Activated CD8-positive, alpha-beta memory T cell treated with anti-CD3 and anti-CD28 coated beads, Interleukin-2, amount 10 ng/mL, durations not matched to agents 7 days and 5 days (primary cell): Measurements from ENCODE around the gene ATP1A1. TPM values are rescaled to one million over a fixed set of nuclear protein-coding genes. Genes with fewer than 3 reads are reported as not detected.

Experiments used
- ATAC-seq: fragments of 150-1000 bp; cut with Tn5 transposase; one replicate; pipeline ENCODE4 v1.10.0; 2021; ENCODE audit warnings: moderate library complexity
- CTCF ChIA-PET: fragments of 350-600 bp; sonication (Branson Sonifier 250); formaldehyde crosslinking; loops from one replicate; lab custom pipeline; 2021; ENCODE audit warnings: antibody characterized with exemption; lab: Charles Lee
- DNase-seq: peaks from one replicate; pipeline ENCODE4 v3.0.0-alpha.2; 2020
- H3K27ac Mint-ChIP-seq: one replicate; pipeline ENCODE4 v1.8.0; 2021; ENCODE audit warnings: mild to moderate bottlenecking, mixed read lengths
- H3K27me3 Mint-ChIP-seq: one replicate; pipeline ENCODE4 v1.8.0; 2021; ENCODE audit warnings: mixed read lengths
- H3K36me3 Mint-ChIP-seq: one replicate; pipeline ENCODE4 v1.8.0; 2021; ENCODE audit warnings: mild to moderate bottlenecking, mixed read lengths
- H3K4me1 Mint-ChIP-seq: one replicate; pipeline ENCODE4 v1.8.0; 2021; ENCODE audit warnings: mixed read lengths
- H3K4me3 Mint-ChIP-seq: one replicate; pipeline ENCODE4 v1.8.0; 2021; ENCODE audit warnings: mild to moderate bottlenecking, moderate library complexity, mixed read lengths
- H3K9me3 Mint-ChIP-seq: one replicate; pipeline ENCODE4 v1.8.0; 2022; ENCODE audit warnings: low read depth, mixed read lengths
- total RNA-seq, 2 experiments: library from RNA; stranded (reverse); gene quantifications; one replicate each; pipeline ENCODE4 v1.2.3, GENCODE V29; 2021

ATP1A1 gene
- total RNA-seq, 2 experiments from 2014 or later, result 169 to 206 TPM

GRCh38 chr1:116334015-116334547 lies 39.0 kb upstream of the ATP1A1 start:
- no peak overlapping the region for H3K4me3 Mint-ChIP-seq
- ATAC-seq (no peak), DNase-seq (no peak)
- H3K36me3 Mint-ChIP-seq, result no peaks in the 10 kb centered on the region
- H3K27ac Mint-ChIP-seq, result no peak overlapping the region
- H3K27me3 Mint-ChIP-seq, result peaks cover 3% of the 10 kb centered on the region
- no peaks in the 10 kb centered on the region for H3K4me1 Mint-ChIP-seq
- no peaks in the 10 kb centered on the region for H3K9me3 Mint-ChIP-seq
- CTCF ChIA-PET, result interaction anchor here (1.0 kb wide), 1 partner anchor 166 kb away, joined by 3 read pairs; no protein-coding TSS in a partner anchor

DNA sequence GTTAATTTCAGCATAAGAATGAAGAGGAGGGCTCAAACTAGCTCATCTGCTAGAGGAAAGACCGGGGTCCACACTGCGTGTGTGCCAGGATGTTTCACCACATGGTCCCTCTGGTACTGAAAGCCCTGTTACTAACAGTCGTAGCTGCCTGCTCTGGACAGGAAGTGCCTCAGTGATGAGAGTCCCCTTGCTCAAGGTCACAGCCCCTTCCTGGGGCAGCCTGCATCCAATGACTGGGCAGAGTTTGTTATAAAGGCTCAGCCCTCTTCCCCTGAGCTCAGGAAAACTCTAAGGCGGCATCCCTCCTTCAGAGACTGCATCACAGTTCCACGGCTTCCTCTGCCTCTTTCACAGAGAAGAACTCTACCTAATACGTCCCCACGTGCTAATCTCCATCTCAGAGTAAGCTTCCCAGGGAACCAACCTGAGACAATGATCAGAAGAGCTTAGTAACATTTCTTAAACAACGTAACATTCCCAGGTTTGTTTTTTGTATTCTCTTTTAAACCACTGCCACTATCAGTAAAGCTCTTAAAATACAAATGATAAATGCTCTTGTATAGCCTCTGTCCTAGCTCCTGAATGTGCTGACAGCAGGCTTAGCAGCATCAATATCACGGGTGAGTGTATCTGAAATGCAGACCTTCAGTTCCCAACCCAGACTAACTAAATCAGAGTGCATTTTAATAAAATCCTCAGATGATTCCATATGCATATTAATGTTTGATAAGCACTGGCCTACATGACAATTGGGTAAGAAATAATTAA lies 38.0 kb upstream of the ATP1A1 start:
- CTCF ChIA-PET, result interaction anchor here (0.9 to 1.0 kb wide), 2 partner anchors 167 to 195 kb away, joined by 3 read pairs; no protein-coding TSS in a partner anchor
- H3K4me1 Mint-ChIP-seq, result no peaks in the 10 kb centered on the region
- no peak for DNase-seq
- peaks cover 3% of the 10 kb centered on the region for H3K27me3 Mint-ChIP-seq
- no peak for ATAC-seq
- no peaks in the 10 kb centered on the region for H3K9me3 Mint-ChIP-seq
- no peak overlapping the region for H3K27ac Mint-ChIP-seq
- H3K36me3 Mint-ChIP-seq, result no peaks in the 10 kb centered on the region
- H3K4me3 Mint-ChIP-seq, result no peak overlapping the region

DNA sequence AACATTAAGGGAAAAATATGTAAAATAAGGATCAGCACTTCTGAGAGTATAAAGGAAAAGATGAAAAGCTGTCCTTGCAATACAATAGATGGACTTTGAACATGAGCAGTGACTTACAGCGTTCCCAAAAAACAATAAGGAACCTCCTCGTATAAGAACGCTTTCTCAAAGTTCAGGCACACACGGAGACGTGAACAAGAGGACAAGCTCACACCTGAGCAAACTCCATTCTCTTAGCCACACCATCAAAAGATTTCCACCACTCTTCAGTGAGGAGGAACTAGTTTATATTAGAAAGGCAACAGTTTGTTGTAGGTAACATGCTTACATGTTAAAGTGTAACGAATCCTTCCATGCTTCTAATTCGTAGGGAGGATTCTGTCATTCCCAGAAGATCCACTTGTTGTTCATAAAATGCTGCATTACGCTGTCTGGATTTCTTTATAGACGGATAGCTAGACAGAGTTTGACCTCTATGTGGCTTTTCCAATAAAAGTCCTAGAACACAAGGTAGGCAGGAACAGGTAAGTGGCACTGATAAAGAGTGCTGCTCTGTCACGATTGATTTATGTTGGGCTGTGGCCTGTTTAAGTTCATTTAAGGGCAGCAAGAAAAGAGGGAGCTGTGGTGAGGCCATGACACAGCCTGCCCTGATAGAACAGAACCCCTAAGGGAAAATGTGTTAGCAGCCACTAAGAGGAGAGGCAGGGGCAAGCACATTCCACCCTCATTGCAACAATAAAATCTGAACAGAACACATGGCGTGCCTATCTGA lies 37.0 kb upstream of the ATP1A1 start:
- peaks cover 3% of the 10 kb centered on the region for H3K27me3 Mint-ChIP-seq
- no peak overlapping the region for H3K27ac Mint-ChIP-seq
- DNase-seq, result no peak
- no peaks in the 10 kb centered on the region for H3K4me1 Mint-ChIP-seq
- H3K4me3 Mint-ChIP-seq, result no peak overlapping the region
- no peaks in the 10 kb centered on the region for H3K9me3 Mint-ChIP-seq
- no peaks in the 10 kb centered on the region for H3K36me3 Mint-ChIP-seq
- CTCF ChIA-PET, result interaction anchor here (1.5 kb wide), 1 partner anchor 149 kb away, joined by 3 read pairs; no protein-coding TSS in a partner anchor
- no peak for ATAC-seq

DNA sequence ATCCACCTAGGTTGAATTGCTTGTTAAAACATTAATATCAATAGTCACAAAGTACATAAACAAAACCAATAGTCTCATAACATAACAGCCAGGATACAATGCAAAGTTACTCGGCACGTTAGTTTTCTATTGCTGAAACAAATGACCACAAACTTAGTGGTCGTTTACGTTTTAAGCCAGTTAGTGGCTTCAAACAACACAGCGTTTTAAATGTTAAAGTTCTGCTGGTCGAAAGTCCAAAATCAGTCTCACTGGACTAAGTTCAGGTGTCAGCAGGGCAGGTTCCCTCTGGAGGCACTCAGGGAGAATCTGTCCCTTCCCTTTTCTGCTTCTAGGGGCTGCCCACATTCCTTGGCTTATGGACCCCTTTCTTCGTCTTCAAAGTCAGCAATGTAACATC lies 35.6 kb upstream of the ATP1A1 start:
- DNase-seq (no peak), ATAC-seq (no peak)
- peaks cover 3% of the 10 kb centered on the region for H3K27me3 Mint-ChIP-seq
- no peaks in the 10 kb centered on the region for H3K36me3 Mint-ChIP-seq
- H3K4me1 Mint-ChIP-seq, result no peaks in the 10 kb centered on the region
- no peak overlapping the region for H3K4me3 Mint-ChIP-seq
- H3K27ac Mint-ChIP-seq, result no peak overlapping the region
- CTCF ChIA-PET, result interaction anchor here (1.5 kb wide), 1 partner anchor 148 kb away, joined by 3 read pairs; no protein-coding TSS in a partner anchor
- H3K9me3 Mint-ChIP-seq, result no peaks in the 10 kb centered on the region

DNA sequence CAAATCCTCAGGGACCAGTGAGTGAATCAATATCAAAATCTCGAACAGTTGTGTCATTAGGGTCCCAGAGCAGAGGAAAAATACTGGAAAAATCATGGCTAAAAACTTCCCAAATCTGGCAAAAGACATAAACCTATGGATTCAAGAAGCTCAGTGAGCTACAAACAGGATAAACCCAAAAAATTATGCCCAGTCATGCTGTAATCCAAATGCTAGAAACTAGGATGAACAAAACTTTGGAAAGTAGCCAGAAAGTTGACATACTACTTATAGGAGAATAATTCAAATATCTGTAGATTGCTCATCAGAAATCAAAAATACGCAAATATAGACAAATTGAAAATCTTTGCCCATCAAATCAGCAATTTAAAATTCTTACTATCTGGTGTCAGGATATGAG lies 34.6 kb upstream of the ATP1A1 start:
- Mint-ChIP-seq H3K4me3 (no peak overlapping the region), H3K27ac (no peak overlapping the region), H3K27me3 (peaks cover 3% of the 10 kb centered on the region), H3K36me3 (no peaks in the 10 kb centered on the region), H3K4me1 (no peaks in the 10 kb centered on the region), H3K9me3 (no peaks in the 10 kb centered on the region)
- ATAC-seq, result no peak
- CTCF ChIA-PET, result no interaction called here
- DNase-seq, result no peak

DNA sequence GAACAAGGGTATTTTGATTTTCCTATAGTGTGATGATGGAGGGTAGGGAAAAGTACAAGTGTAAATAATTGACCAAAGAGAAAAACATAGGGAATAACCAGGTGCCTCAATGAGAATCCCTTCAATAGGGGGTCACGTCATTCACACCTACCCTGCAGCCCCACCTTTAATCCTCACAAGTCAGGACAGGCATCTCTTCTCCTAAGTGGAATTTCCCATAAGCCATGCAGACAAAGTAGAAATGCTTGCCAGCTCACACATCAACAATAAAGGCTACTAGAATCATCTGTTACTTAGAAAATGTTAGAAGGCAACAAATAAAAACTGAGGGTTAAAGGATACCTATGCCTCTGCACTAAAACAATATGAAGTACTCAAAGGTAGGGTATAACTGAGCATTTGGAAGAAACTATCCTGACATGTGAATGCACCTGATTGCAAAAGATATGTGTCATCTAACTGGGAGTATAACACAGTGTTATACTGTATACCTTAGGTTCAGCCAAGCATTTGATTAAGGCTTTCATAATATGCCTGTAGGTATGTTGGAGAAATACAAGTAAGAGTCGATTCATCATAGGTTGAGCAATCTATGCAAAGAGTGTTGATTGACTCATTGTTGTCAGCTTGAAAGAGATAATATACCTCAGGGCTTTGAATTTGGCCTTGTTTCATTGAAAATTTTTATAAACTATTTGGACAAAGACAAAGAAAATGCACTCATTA lies 32.4 kb upstream of the ATP1A1 start:
- H3K4me1 Mint-ChIP-seq, result no peaks in the 10 kb centered on the region
- no peak overlapping the region for H3K27ac Mint-ChIP-seq
- CTCF ChIA-PET, result no interaction called here
- no peak overlapping the region for H3K4me3 Mint-ChIP-seq
- H3K27me3 Mint-ChIP-seq, result peaks cover 5% of the 10 kb centered on the region
- ATAC-seq (no peak), DNase-seq (no peak)
- H3K9me3 Mint-ChIP-seq, result no peaks in the 10 kb centered on the region
- no peaks in the 10 kb centered on the region for H3K36me3 Mint-ChIP-seq

DNA sequence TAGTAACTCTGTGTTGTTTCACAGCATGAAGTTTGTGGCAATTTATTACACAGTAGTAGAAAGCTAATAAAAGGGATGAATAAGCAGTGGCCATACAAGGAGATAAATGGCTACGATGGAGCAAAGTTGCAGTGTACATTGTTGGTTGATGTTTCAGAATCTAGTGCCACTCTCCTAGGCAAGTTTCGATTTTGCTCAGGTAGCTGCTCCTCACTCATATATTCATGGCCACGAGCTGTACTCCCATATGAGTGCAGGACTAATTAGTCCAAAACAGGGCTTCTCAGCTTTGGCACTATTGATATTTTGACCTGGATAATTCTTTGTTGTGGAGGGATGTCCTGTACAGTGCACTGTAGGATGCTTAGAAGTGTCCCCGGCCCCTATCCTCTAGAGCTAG lies 30.0 kb upstream of the ATP1A1 start:
- DNase-seq, result no peak
- no peak for ATAC-seq
- H3K27me3 Mint-ChIP-seq, result peaks cover 2% of the 10 kb centered on the region
- no peak overlapping the region for H3K4me3 Mint-ChIP-seq
- no peaks in the 10 kb centered on the region for H3K9me3 Mint-ChIP-seq
- no peak overlapping the region for H3K27ac Mint-ChIP-seq
- H3K36me3 Mint-ChIP-seq, result peaks cover 2% of the 10 kb centered on the region
- CTCF ChIA-PET, result interaction anchor here (0.7 kb wide), 1 partner anchor 142 kb away, joined by 3 read pairs; no protein-coding TSS in a partner anchor
- peaks cover 5% of the 10 kb centered on the region for H3K4me1 Mint-ChIP-seq

- CTCF ChIA-PET, result no interaction called here
- Mint-ChIP-seq H3K27me3 (peaks cover 2% of the 10 kb centered on the region), H3K27ac (no peak overlapping the region), H3K4me1 (peaks cover 5% of the 10 kb centered on the region), H3K4me3 (no peak overlapping the region), H3K9me3 (no peaks in the 10 kb centered on the region), H3K36me3 (peaks cover 2% of the 10 kb centered on the region)
- DNase-seq, result no peak
- ATAC-seq, result no peak
These were observed 28.0 kb upstream of the ATP1A1 start for GRCh38 chr1:116345011-116345410.

GRCh38 chr1:116345843-116346242 lies 27.2 kb upstream of the ATP1A1 start:
- CTCF ChIA-PET, result no interaction called here
- Mint-ChIP-seq H3K4me1 (peaks cover 5% of the 10 kb centered on the region), H3K36me3 (peaks cover 2% of the 10 kb centered on the region), H3K27me3 (peaks cover 2% of the 10 kb centered on the region), H3K9me3 (no peaks in the 10 kb centered on the region), H3K27ac (no peak overlapping the region), H3K4me3 (no peak overlapping the region)
- ATAC-seq (no peak), DNase-seq (no peak)

GRCh38 chr1:116346943-116347673 lies 25.9 kb upstream of the ATP1A1 start:
- Mint-ChIP-seq H3K27ac (no peak overlapping the region), H3K9me3 (no peaks in the 10 kb centered on the region), H3K27me3 (peaks cover 2% of the 10 kb centered on the region), H3K4me1 (peaks cover 9% of the 10 kb centered on the region), H3K36me3 (peaks cover 4% of the 10 kb centered on the region), H3K4me3 (no peak overlapping the region)
- no peak for ATAC-seq
- CTCF ChIA-PET, result no interaction called here
- DNase-seq, result no peak

DNA sequence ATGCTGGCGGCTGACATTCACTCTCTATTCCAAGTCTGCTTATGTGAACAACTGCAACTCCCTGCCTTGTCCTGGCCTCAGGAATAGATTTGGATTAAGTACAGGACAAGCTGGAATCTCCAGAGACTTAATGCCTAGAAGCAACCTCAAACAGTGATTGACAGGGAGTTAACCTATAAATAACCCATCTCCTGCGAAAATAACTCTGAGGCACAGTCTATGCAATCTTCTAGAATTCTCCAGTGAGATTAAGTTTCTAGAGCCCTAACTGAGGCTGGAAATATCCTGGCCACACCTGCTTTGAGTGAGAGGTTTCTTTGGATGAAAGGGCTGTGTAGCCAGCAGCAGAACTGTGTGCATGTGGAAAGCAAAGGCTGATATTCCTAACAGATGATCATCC lies 25.3 kb upstream of the ATP1A1 start:
- no peak for ATAC-seq
- peaks cover 2% of the 10 kb centered on the region for H3K27me3 Mint-ChIP-seq
- H3K36me3 Mint-ChIP-seq, result peaks cover 4% of the 10 kb centered on the region
- CTCF ChIA-PET, result interaction anchor here (1.7 kb wide), 1 partner anchor 151 kb away, joined by 6 read pairs; no protein-coding TSS in a partner anchor
- H3K4me3 Mint-ChIP-seq, result no peak overlapping the region
- H3K9me3 Mint-ChIP-seq, result no peaks in the 10 kb centered on the region
- H3K4me1 Mint-ChIP-seq, result peaks cover 14% of the 10 kb centered on the region
- no peak for DNase-seq
- no peak overlapping the region for H3K27ac Mint-ChIP-seq

GRCh38 chr1:116350097-116350645 lies 22.9 kb upstream of the ATP1A1 start:
- peaks cover 4% of the 10 kb centered on the region for H3K36me3 Mint-ChIP-seq
- peaks cover 17% of the 10 kb centered on the region for H3K4me1 Mint-ChIP-seq
- ATAC-seq (no peak), DNase-seq (no peak)
- CTCF ChIA-PET, result interaction anchor here (1.5 kb wide), 1 partner anchor 211 kb away, joined by 5 read pairs; no protein-coding TSS in a partner anchor
- no peak overlapping the region for H3K4me3 Mint-ChIP-seq
- peaks cover under 1% of the 10 kb centered on the region for H3K27me3 Mint-ChIP-seq
- no peaks in the 10 kb centered on the region for H3K9me3 Mint-ChIP-seq
- H3K27ac Mint-ChIP-seq, result no peak overlapping the region
